NT2/D1 (cell line): ENCODE data around the gene SLC38A11.

ENCODE experiments used
- YY1 ChIP-seq: IDR thresholded peaks from 2 replicates; pipeline ENCODE4 v1.6.1; 2011; ENCODE audit not compliant: insufficient read length, insufficient read depth
- ZNF274 ChIP-seq: IDR thresholded peaks from 2 replicates; pipeline ENCODE4 v1.6.1; 2011; ENCODE audit warnings: mild to moderate bottlenecking, low read depth, low read length

DNA sequence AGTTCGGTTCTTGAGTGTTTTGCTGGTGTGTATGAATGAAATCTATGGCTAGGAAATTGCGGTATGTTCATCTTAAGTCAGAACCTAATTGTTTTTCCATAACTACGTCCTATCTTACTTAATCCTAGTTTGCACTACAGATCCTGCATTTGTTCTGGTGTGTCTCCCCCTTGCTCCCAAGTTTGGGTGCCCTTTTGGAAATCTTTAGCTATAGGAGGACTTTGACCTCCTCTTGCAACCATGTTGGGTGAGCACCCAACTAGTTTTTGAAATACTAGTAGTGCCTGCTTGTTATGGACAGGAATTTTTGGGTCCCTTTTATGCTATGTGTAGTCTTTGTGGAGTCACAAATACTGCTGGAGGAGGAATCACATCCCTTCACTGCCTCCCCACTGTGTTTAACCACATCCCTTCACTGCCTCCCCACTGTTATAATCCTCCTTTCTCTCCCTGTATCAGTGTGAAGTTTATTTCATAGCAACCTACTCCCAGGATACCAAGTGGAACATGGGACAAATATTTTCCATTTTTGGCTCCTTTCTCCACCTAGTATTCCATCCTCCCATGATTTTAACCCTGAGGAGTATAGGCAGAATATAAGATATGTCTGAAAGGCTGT, 87.4 kb downstream of the SLC38A11 start:
- TF ChIP-seq YY1 = no peak
- no peak for TF ChIP-seq ZNF274
